Measurements from ENCODE around the gene SIL1. TPM values are rescaled to one million over a fixed set of nuclear protein-coding genes. Genes with fewer than 3 reads are reported as not detected.

The SIL1 gene
- total and polyA plus RNA-seq, 2 of the 13 experiments (the other 11 are each of a cell fraction or from before 2014, with no cell fraction given): 26.0 to 30.0 TPM

DNA sequence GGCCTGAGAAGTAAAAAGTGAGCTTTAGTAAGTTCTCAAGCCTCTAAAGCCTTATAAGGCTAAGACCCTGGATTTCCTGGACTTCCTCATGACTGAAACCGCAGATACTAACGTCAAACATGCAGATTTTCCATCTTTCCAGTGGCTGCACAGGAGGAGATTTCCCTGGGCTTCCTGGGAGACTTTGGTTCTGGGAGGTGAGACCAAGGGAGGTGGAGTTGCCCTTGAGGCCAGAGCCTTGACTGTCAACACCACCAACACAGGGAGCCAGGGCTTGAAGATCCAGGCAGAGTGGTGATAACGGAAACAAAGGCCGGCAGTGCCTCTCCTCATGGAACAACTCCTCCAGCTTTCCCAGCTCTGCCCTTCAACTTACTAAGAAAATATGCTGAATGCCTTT is 178.3 kb downstream of the SIL1 start:
- intact Hi-C loops (cut with micrococcal nuclease; ENCODE audit: unreplicated experiment): no loop called here
- CTCF ChIA-PET (ENCODE audit: low intra/inter-chr PET ratio, low total read pairs): no interaction called here
- no peak for ATAC-seq
- no peak for TF ChIP-seq TSC22D2 (CRISPR knock-in tag; IDR thresholded peaks at IDR 0.05; ENCODE audit: borderline replicate concordance)
- H3K36me3 ChIP-seq (replicated peaks in 1 of 2; ENCODE audit: control insufficient read depth in 1 of 2, insufficient read depth in 2 of 2, low read length in 2 of 2): peaks cover 3 to 15% of the 10 kb centered on the region in 2 experiments; a peak in 3 of 5 replicates
- no peak overlapping the region for H3K4me3 ChIP-seq (replicated peaks in 1 of 3; ENCODE audit: insufficient read depth in 1 of 3, low read depth in 2 of 3, low read length in 3 of 3)
- no peak overlapping the region for H3K27ac ChIP-seq (ENCODE audit: extremely low read length, insufficient read depth, low read length)
- H3K9me3 ChIP-seq (ENCODE audit: low read length): no peaks in the 10 kb centered on the region
- no peaks in the 10 kb centered on the region for H3K79me2 ChIP-seq (ENCODE audit: insufficient read depth, low read length)
- H3K4me2 ChIP-seq (ENCODE audit: low read depth, low read length): no peak overlapping the region
- in situ Hi-C loops (cut with HindIII; ENCODE audit: extremely low pct_ligation_motif_present, low pct_unique_long_range_greater_than_20kb): no loop called here
- no peaks in the 10 kb centered on the region for H3K4me1 ChIP-seq (ENCODE audit: insufficient read depth, low read length)
- POLR2A ChIA-PET: no interaction called here
- no peak overlapping the region for H2AFZ ChIP-seq (ENCODE audit: low read length)
- no TSS peak for BruUV-seq (replicated peaks)
- FAIRE-seq: no peak
- no peaks in the 10 kb centered on the region; a peak in 1 of 5 replicates for H3K27me3 ChIP-seq (ENCODE audit: control insufficient read depth in 1 of 2, insufficient read depth in 2 of 2, low read length in 2 of 2)
- no peaks in the 10 kb centered on the region for H4K20me1 ChIP-seq (ENCODE audit: insufficient read depth, low read length)
- 90% methylated on average over 4 of the region's 4 CpGs for WGBS (ENCODE audit: low lambda C conversion rate)
- DNase-seq (ENCODE audit: low spot score): no peak
- H3K9ac ChIP-seq (ENCODE audit: insufficient read depth, low read depth, low read length): no peak overlapping the region

- BruUV-seq (replicated peaks): no TSS peak
- no peak for ATAC-seq
- Histone ChIP-seq H3K9ac (ENCODE audit: insufficient read depth, low read depth, low read length) (no peak overlapping the region), H2AFZ (ENCODE audit: low read length) (no peak overlapping the region), H3K9me3 (ENCODE audit: low read length) (no peaks in the 10 kb centered on the region), H3K36me3 (replicated peaks in 1 of 2; ENCODE audit: control insufficient read depth in 1 of 2, insufficient read depth in 2 of 2, low read length in 2 of 2) (peaks cover 3 to 15% of the 10 kb centered on the region in 2 experiments; a peak in 4 of 5 replicates), H3K79me2 (ENCODE audit: insufficient read depth, low read length) (no peaks in the 10 kb centered on the region), H3K4me2 (ENCODE audit: low read depth, low read length) (no peak overlapping the region), H3K4me3 (replicated peaks in 1 of 3; ENCODE audit: insufficient read depth in 1 of 3, low read depth in 2 of 3, low read length in 3 of 3) (no peak overlapping the region), H3K4me1 (ENCODE audit: insufficient read depth, low read length) (no peaks in the 10 kb centered on the region), H3K27ac (ENCODE audit: extremely low read length, insufficient read depth, low read length) (no peak overlapping the region), H3K27me3 (ENCODE audit: control insufficient read depth in 1 of 2, insufficient read depth in 2 of 2, low read length in 2 of 2) (no peaks in the 10 kb centered on the region; a peak in 1 of 5 replicates), H4K20me1 (ENCODE audit: insufficient read depth, low read length) (no peaks in the 10 kb centered on the region)
- intact Hi-C loops (cut with micrococcal nuclease; ENCODE audit: unreplicated experiment) (no loop called here), in situ Hi-C loops (cut with HindIII; ENCODE audit: extremely low pct_ligation_motif_present, low pct_unique_long_range_greater_than_20kb) (no loop called here)
- FAIRE-seq: no peak
- no peak for DNase-seq (ENCODE audit: low spot score)
- CTCF ChIA-PET (ENCODE audit: low intra/inter-chr PET ratio, low total read pairs): no interaction called here
- TF ChIP-seq SAP130 (CRISPR knock-in tag; IDR thresholded peaks at IDR 0.05; ENCODE audit: low read depth) (no peak), ZNF136 (CRISPR knock-in tag; IDR thresholded peaks at IDR 0.05; ENCODE audit: low read depth) (no peak), FOXO1 (CRISPR knock-in tag; IDR thresholded peaks at IDR 0.05) (no peak), YEATS4 (CRISPR knock-in tag; IDR thresholded peaks at IDR 0.05; ENCODE audit: borderline replicate concordance) (no peak), ZKSCAN8 (CRISPR knock-in tag; IDR thresholded peaks at IDR 0.05; ENCODE audit: borderline replicate concordance) (no peak), PITX1 (CRISPR knock-in tag; IDR thresholded peaks at IDR 0.05) (no peak), SRSF4 (IDR thresholded peaks at IDR 0.05; ENCODE audit: low read depth, low read length, poor library complexity, severe bottlenecking) (no peak), ZFP36L1 (CRISPR knock-in tag; IDR thresholded peaks at IDR 0.05) (no peak), FOXP1 (IDR thresholded peaks at IDR 0.05) (no peak), FOXP1 (CRISPR knock-in tag; IDR thresholded peaks at IDR 0.05) (no peak), THAP7 (CRISPR knock-in tag; IDR thresholded peaks at IDR 0.05) (no peak), MAZ (IDR thresholded peaks at IDR 0.05; ENCODE audit: borderline replicate concordance, low read depth, low read length) (no peak), MAZ (CRISPR knock-in tag; IDR thresholded peaks at IDR 0.05; ENCODE audit: low read depth) (no peak), ETV5 (CRISPR knock-in tag; IDR thresholded peaks at IDR 0.05; ENCODE audit: borderline replicate concordance) (no peak)
- TF ChIP-seq, protein P1, sequence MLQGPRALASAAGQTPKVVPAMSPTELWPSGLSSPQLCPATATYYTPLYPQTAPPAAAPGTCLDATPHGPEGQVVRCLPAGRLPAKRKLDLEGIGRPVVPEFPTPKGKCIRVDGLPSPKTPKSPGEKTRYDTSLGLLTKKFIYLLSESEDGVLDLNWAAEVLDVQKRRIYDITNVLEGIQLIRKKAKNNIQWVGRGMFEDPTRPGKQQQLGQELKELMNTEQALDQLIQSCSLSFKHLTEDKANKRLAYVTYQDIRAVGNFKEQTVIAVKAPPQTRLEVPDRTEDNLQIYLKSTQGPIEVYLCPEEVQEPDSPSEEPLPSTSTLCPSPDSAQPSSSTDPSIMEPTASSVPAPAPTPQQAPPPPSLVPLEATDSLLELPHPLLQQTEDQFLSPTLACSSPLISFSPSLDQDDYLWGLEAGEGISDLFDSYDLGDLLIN (CRISPR knock-in tag; IDR thresholded peaks at IDR 0.05; ENCODE audit: borderline replicate concordance): no peak
- WGBS (ENCODE audit: low lambda C conversion rate): 88% methylated on average over 3 of the region's 3 CpGs
- POLR2A ChIA-PET: no interaction called here
These were observed 179.0 kb downstream of the SIL1 start for GRCh38 chr5:139019211-139019610.
